Retinal pigment epithelial cell (primary cell): ENCODE data around the gene NUP93.

Source experiments
- DNase-seq: peaks from one replicate; pipeline ENCODE4 v3.0.0-alpha.2; 2010; ENCODE audit warnings: low read depth
- H3K4me3 ChIP-seq: 2 replicates; pipeline ENCODE4 v1.5.1; 2011; ENCODE audit warnings: mild to moderate bottlenecking, low read length, control low read depth, moderate library complexity
- CTCF ChIP-seq: conservative IDR thresholded peaks from 2 replicates; pipeline ENCODE4 v1.5.1; 2011; ENCODE audit warnings: low read depth, low read length, control low read depth, inconsistent platforms

NUP93 gene

GRCh38 chr16:56812884-56813283 lies 83.0 kb downstream of the NUP93 start:
- no peak for DNase-seq
- H3K4me3 ChIP-seq: no peak overlapping the region
- no peak for TF ChIP-seq CTCF

- H3K4me3 ChIP-seq: no peak overlapping the region
- DNase-seq: no peak
- no peak for TF ChIP-seq CTCF
These were observed 84.9 kb downstream of the NUP93 start for GRCh38 chr16:56814537-56815432.

- no peak for TF ChIP-seq CTCF
- no peak overlapping the region for H3K4me3 ChIP-seq
- no peak for DNase-seq
These were observed 85.8 kb downstream of the NUP93 start for GRCh38 chr16:56815721-56816120.

GRCh38 chr16:56817056-56817455 lies 87.1 kb downstream of the NUP93 start:
- TF ChIP-seq CTCF: no peak
- DNase-seq: no peak
- no peak overlapping the region for H3K4me3 ChIP-seq

- no peak for TF ChIP-seq CTCF
- no peak overlapping the region for H3K4me3 ChIP-seq
- no peak for DNase-seq
These were observed 88.0 kb downstream of the NUP93 start for GRCh38 chr16:56817938-56818337.

- DNase-seq: no peak
- no peak overlapping the region for H3K4me3 ChIP-seq
- no peak for TF ChIP-seq CTCF
These were observed 93.3 kb downstream of the NUP93 start for GRCh38 chr16:56823081-56823733.

GRCh38 chr16:56824331-56824730 lies 94.4 kb downstream of the NUP93 start:
- TF ChIP-seq CTCF: peak; percentile 32
- no peak for DNase-seq
- H3K4me3 ChIP-seq: no peak overlapping the region
